ENCODE data around the gene BRINP2. TPM values are rescaled to one million over a fixed set of nuclear protein-coding genes. Genes with fewer than 3 reads are reported as not detected.

Gene BRINP2
- total RNA-seq, 2 experiments from 2014 or later = not detected

GRCh38 chr1:177219554-177220458 is 49.0 kb downstream of the BRINP2 start:
- Mint-ChIP-seq H3K36me3 (ENCODE audit: low read depth) (no peaks in the 10 kb centered on the region), H3K27ac (no peak overlapping the region), H3K4me3 (no peak overlapping the region), H3K4me1 (no peaks in the 10 kb centered on the region), H3K9me3 (peaks cover 10% of the 10 kb centered on the region), H3K27me3 (no peaks in the 10 kb centered on the region)
- ChIA-PET POLR2A (no interaction called here), CTCF (no interaction called here)
- no peak for DNase-seq

- no peak overlapping the region for H3K27ac Mint-ChIP-seq
- H3K9me3 Mint-ChIP-seq = no peaks in the 10 kb centered on the region
- ChIA-PET CTCF (no interaction called here), POLR2A (interaction anchor here (0.7 kb wide), 1 partner anchor 13 kb away, joined by 8 read pairs; no protein-coding TSS in a partner anchor)
- no peak for DNase-seq
- no peak overlapping the region for H3K4me3 Mint-ChIP-seq
- H3K4me1 Mint-ChIP-seq = no peaks in the 10 kb centered on the region
- no peaks in the 10 kb centered on the region for H3K36me3 Mint-ChIP-seq (ENCODE audit: low read depth)
- no peaks in the 10 kb centered on the region for H3K27me3 Mint-ChIP-seq
These were observed 52.6 kb downstream of the BRINP2 start for GRCh38 chr1:177223359-177223758.

DNA sequence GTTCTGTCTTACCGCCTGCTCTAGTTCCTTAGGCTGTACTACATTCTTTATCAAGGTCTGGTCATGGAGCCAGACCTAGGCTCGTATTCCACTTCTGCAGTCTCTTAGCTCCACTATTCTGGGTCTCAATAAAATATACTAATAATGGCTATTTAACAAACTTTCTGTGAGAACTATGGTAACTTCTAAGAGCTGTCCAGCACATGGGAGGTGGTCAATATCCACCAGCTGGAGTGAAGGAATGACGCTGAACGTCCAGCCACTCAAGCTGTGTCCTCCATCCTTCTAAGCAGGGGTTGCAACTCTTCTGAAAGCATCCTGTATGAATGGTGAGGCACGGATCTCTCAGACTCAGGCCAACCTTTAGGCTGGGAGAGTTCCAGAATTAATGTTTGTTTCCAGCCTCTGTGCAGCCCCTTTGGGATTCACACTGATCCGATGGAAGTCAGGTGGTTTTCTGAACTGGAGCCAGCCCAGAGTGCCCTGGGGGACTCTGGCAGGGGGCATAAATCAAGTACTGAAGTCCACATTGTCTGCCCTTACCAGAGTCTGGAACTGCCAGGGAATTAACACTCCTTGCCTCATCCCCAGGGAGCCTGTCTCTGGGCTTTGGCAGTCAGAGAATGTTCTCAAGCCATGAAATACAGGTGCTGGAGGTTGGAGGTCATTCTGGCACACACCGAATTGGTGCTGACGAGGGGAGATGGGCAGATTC is 57.4 kb downstream of the BRINP2 start:
- Mint-ChIP-seq H3K27me3 (no peaks in the 10 kb centered on the region), H3K9me3 (no peaks in the 10 kb centered on the region), H3K36me3 (ENCODE audit: low read depth) (no peaks in the 10 kb centered on the region), H3K4me3 (no peak overlapping the region), H3K27ac (no peak overlapping the region), H3K4me1 (no peaks in the 10 kb centered on the region)
- DNase-seq = no peak
- ChIA-PET POLR2A (no interaction called here), CTCF (no interaction called here)

DNA sequence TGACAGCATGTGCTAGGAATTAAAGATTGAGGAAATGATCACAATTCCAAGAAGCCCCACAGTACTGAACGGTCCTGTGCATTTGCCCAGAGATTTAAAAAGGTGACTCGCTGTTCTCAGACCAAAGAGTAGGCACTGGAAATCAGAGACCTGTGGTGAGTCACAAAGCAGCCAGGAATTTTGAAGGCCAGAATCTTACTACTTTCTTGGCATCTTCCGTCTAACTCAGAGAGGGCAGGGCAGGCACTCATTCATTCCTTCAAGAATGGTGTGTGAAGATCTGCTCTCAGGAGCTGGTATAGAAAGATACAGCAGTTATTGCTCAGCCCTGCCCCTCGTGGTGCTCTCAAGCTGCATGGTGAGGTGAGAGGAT is 57.9 kb downstream of the BRINP2 start:
- Mint-ChIP-seq H3K27ac (no peak overlapping the region), H3K27me3 (no peaks in the 10 kb centered on the region), H3K36me3 (ENCODE audit: low read depth) (no peaks in the 10 kb centered on the region), H3K4me3 (no peak overlapping the region), H3K4me1 (no peaks in the 10 kb centered on the region), H3K9me3 (no peaks in the 10 kb centered on the region)
- ChIA-PET CTCF (no interaction called here), POLR2A (no interaction called here)
- no peak for DNase-seq

- no peaks in the 10 kb centered on the region for H3K4me1 Mint-ChIP-seq
- no peaks in the 10 kb centered on the region for H3K9me3 Mint-ChIP-seq
- H3K4me3 Mint-ChIP-seq = no peak overlapping the region
- ChIA-PET CTCF (no interaction called here), POLR2A (no interaction called here)
- no peak for DNase-seq
- H3K27ac Mint-ChIP-seq = no peak overlapping the region
- H3K36me3 Mint-ChIP-seq (ENCODE audit: low read depth) = no peaks in the 10 kb centered on the region
- no peaks in the 10 kb centered on the region for H3K27me3 Mint-ChIP-seq
These were observed 59.0 kb downstream of the BRINP2 start for GRCh38 chr1:177229781-177230180.

DNA sequence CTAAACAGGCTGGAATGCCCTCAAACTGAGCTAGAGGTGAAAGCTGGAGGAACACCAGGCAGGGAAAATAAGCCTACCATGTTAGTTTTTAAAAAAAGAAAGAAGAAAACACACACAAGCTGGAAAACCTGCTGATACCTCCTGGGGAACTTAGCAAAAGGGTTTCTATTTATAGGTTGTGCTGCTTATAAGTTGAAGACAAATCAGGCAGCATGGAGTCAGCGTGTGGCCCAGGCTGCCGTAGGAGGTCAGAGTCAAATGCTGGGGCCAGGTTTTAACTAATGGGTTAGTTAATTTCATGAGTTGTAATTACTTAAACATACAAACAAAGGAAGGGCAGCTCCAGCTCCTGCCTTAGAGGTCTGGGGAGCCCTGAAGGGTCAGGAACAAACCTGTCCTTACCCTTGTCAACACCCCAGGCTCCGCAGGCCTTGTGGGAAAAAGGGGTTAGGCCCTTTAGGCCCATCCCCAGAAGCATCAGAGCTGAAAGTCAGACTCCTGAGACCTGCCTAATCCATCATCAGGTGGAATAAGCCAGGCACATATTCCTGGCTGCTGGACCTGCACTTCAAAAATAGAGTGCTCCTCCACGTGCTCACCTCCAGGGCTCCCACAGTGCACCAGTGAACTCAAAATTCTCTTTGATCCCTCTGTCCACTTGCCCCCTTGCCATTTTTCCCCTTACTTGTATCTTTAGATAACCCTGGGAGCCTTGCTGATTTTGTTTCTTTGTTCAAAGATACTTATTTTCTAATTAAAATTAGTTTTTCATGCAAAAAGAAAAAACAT is 59.7 kb downstream of the BRINP2 start:
- Mint-ChIP-seq H3K27ac (no peak overlapping the region), H3K9me3 (no peaks in the 10 kb centered on the region), H3K27me3 (no peaks in the 10 kb centered on the region), H3K4me3 (no peak overlapping the region), H3K4me1 (no peaks in the 10 kb centered on the region), H3K36me3 (ENCODE audit: low read depth) (no peaks in the 10 kb centered on the region)
- CTCF ChIA-PET = no interaction called here
- DNase-seq = no peak
- POLR2A ChIA-PET = no interaction called here

- no peaks in the 10 kb centered on the region for H3K9me3 Mint-ChIP-seq
- DNase-seq = no peak
- no peaks in the 10 kb centered on the region for H3K27me3 Mint-ChIP-seq
- H3K36me3 Mint-ChIP-seq (ENCODE audit: low read depth) = no peaks in the 10 kb centered on the region
- H3K4me3 Mint-ChIP-seq = no peak overlapping the region
- POLR2A ChIA-PET = no interaction called here
- CTCF ChIA-PET = no interaction called here
- H3K27ac Mint-ChIP-seq = no peak overlapping the region
- H3K4me1 Mint-ChIP-seq = no peaks in the 10 kb centered on the region
These were observed 64.6 kb downstream of the BRINP2 start for GRCh38 chr1:177235350-177235749.

- Mint-ChIP-seq H3K27me3 (no peaks in the 10 kb centered on the region), H3K9me3 (no peaks in the 10 kb centered on the region), H3K36me3 (ENCODE audit: low read depth) (no peaks in the 10 kb centered on the region), H3K4me3 (no peak overlapping the region), H3K4me1 (no peaks in the 10 kb centered on the region), H3K27ac (no peak overlapping the region)
- DNase-seq = no peak
- ChIA-PET POLR2A (no interaction called here), CTCF (no interaction called here)
These were observed 66.2 kb downstream of the BRINP2 start for GRCh38 chr1:177236962-177237361.

- Mint-ChIP-seq H3K4me1 (no peaks in the 10 kb centered on the region), H3K4me3 (no peak overlapping the region), H3K27me3 (no peaks in the 10 kb centered on the region), H3K36me3 (ENCODE audit: low read depth) (no peaks in the 10 kb centered on the region), H3K27ac (no peak overlapping the region), H3K9me3 (no peaks in the 10 kb centered on the region)
- no peak for DNase-seq
- POLR2A ChIA-PET = no interaction called here
- CTCF ChIA-PET = no interaction called here
These were observed 68.2 kb downstream of the BRINP2 start for GRCh38 chr1:177238967-177239366.

- no peaks in the 10 kb centered on the region for H3K9me3 Mint-ChIP-seq
- H3K27ac Mint-ChIP-seq = no peak overlapping the region
- no peaks in the 10 kb centered on the region for H3K36me3 Mint-ChIP-seq (ENCODE audit: low read depth)
- no peaks in the 10 kb centered on the region for H3K27me3 Mint-ChIP-seq
- H3K4me1 Mint-ChIP-seq = no peaks in the 10 kb centered on the region
- POLR2A ChIA-PET = no interaction called here
- no peak for DNase-seq
- H3K4me3 Mint-ChIP-seq = no peak overlapping the region
- CTCF ChIA-PET = no interaction called here
These were observed 69.0 kb downstream of the BRINP2 start for GRCh38 chr1:177239792-177240191.

- Mint-ChIP-seq H3K9me3 (no peaks in the 10 kb centered on the region), H3K4me3 (no peak overlapping the region), H3K27ac (no peak overlapping the region), H3K4me1 (no peaks in the 10 kb centered on the region), H3K27me3 (no peaks in the 10 kb centered on the region), H3K36me3 (ENCODE audit: low read depth) (no peaks in the 10 kb centered on the region)
- no peak for DNase-seq
- ChIA-PET CTCF (no interaction called here), POLR2A (no interaction called here)
These were observed 73.0 kb downstream of the BRINP2 start for GRCh38 chr1:177243773-177244172.

DNA sequence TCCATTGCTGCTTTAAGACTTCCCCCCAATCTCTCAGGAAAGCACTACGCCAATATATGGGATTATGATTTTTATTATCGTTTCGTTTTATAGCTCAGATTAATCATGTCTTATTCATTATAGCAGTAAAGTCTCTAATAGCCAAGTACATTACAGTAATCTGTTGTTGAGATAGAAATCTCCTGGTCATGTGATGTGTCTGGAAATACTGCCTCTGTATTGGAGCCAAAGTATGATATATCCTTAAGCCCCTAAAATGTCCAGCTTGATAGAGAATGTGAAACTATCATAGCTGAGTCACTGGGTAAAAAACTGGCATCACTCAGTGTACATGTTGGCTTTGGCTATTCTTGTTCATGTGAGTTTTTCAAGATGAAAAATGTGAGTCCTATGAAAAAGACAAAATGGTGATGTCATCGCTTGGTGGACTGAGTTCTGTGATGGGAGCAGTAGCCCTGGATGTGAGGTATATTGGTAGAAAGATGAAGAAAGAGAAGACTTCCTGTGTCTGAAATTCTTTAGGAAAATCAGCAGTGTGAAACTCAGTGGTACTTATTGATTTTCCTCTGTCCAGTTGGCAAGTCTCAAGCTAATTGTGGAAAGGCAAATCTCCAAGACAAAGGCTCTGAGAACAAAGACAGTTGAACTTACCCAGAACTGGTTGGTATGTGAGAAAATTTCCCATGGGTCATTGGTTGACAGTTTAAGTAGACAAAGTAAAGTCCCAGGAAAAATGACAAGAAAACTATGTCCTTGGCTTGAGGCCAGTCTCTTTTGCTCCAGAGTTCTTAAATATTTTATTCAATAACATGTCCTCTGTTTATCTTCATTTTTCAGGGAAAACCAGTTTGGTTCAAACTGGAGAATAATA is 76.2 kb downstream of the BRINP2 start:
- Mint-ChIP-seq H3K4me1 (no peaks in the 10 kb centered on the region), H3K9me3 (no peaks in the 10 kb centered on the region), H3K27ac (no peak overlapping the region), H3K27me3 (no peaks in the 10 kb centered on the region), H3K36me3 (ENCODE audit: low read depth) (no peaks in the 10 kb centered on the region), H3K4me3 (no peak overlapping the region)
- no peak for DNase-seq
- ChIA-PET POLR2A (no interaction called here), CTCF (no interaction called here)

Measured in activated CD4-positive, alpha-beta T cell treated with anti-CD3 and anti-CD28 coated beads, Interleukin-2, amount 10 ng/mL, durations not matched to agents 7 days and 5 days (primary cell).